ENCODE data around the gene KLK11.

The KLK11 gene

DNA sequence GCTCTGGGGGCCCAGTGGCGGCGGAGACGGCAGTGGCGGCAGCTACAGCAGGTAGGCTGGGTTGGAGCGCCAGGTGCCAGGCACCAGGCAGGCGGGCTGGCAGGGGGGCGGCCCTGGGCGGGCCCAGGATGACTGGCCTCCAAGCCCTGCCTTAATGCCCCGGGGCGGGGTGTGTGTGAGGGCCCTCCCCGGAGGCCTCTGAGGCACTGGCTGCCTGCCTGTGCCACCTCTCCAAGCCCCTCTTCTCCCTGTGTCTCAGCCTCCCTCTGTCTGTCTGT, at the start of gene KLK11:
TSS of gene KLK11 (minus strand) at position 63 of the 278 bp plus-strand sequence. CDS start 985 bp downstream, outside the sequence.
- FAIRE-seq: no peak

DNA sequence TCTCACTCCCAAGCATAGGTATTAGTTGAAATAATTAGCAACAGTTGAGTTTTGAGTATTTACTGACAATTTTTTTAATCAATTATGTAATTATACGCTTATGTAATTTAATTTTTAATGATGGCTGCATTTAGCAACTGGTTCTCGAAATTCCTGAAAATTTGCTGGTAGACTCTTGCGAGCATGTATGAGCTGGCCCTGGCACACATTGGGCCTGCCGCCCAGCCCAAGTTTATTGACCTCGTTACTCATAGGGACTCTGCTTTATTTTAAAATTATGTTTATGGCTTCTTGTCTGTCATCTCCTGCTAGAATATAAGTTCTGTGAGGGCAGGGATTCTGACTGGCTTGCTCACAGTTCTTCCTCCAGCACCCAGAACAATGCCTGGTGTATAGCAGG, 49.6 kb upstream of the KLK11 start:
- no peak for FAIRE-seq

DNA sequence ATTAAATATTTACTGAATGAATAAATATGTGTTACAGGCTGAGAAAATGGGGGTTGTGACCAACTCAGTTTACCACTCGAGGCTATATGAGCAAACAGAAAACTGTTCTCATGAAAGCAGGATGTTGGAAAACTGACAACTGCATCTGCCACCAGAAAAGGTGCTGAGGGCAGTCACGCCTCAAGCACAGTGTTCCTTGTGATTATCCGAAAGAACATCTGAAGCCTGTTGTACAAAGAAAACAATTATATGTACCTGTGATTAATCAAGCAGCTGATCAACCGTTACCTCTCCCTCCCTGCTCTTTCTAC, 44.6 kb upstream of the KLK11 start:
- no peak for FAIRE-seq

- FAIRE-seq: no peak
These were observed 44.1 kb upstream of the KLK11 start for GRCh38 chr19:51070334-51071094.

DNA sequence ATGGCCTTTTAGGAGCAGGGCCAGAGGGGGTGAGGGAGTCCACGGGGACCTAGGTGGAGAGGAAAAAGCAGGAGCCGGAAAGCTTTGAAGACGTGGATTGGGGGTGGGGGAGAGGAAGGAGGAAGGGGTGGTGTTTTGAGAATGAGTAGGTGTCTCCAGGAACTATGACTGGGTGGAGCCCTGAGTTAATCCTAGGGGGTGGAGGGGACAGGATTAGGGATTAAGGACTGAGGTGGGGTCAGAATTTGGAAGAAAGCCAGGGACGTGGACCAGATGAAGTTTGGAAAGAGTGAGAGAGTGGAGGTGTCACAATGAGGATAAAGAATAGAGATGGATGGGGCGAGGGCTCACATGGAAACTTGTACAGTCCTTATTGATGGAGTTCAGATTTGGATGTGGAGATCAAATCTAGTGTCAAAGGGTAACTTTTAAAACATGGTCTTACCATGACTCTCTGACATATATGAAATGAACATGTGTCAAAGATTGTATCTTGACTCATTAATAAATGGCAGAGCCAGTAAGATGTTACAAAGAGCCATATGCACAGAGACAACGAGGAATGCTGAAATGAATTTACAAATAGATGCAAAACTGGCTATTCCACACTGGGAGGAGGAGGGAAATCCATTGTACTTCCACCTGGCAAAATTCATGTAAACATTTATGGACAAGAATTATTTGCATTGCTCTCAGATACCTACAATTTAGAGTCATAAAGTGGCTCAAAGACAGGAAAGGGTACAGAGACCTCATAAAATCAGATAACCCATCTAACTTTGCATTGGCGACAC, 40.2 kb upstream of the KLK11 start:
- no peak for FAIRE-seq

DNA sequence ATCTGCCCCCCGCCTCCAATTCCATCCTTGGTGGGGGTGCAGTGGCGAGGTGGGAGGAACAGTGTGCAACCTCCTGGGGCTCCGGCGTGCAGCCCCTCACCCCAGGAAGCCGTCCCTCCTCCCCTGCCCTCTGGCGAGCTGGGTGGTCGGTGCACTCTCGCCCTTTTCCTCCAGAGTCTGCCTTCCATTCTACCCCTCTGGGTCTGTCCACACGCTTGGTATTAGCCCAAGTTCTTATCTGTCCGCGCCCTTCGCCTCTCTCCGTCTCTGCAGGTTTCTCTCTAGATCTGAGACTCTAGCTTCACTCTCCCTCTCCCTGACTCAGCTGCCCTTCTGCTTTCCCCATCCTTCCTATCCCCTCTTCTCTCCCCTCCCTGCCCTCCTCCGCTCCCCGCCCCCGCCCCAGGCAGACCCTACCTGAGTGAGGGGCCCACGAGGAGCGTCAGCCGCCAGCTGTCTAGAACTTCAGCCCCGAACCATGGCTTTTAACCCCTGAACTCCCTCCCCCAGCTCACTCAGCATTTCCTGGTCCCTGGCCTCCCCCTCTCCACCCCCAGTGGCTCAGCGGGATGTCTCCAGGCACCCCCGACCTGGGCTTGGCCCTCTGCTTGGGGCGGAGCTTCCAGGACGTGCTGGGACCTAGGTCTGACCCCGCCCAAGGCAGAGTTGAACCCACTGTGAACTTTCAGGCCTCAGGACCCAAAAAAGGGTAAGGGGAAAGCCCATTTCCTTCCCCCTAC, 39.0 kb upstream of the KLK11 start:
- no peak for FAIRE-seq

- no peak for FAIRE-seq
These were observed 38.3 kb upstream of the KLK11 start, which contains the start of gene KLK13 for GRCh38 chr19:51064534-51065220. Gene KLK13 (minus strand): TSS chr19:51065092. CDS start chr19:51065067, 25 bp downstream.

DNA sequence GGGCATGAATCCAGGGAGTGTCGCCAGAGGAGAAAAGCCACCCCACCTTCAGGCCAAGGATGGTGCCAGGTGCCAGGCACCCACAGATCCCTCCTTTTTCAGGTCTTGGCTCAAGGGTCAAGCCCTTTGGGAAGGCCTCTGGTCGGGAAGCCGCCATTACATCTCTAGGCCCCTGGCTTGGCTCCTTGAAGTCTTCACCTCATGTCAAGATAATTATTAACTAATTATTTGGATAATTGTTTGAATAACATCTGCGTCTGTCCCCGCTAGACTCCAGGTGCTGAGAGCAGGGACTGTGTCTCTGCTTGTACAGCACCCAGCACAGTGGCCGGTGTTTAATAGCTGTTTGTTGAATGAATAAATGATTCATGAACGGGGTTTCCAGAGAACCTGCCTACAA, 37.2 kb upstream of the KLK11 start:
- FAIRE-seq: no peak

GRCh38 chr19:51060973-51061372, 34.6 kb upstream of the KLK11 start:
- FAIRE-seq: no peak

GRCh38 chr19:51060336-51060735, 33.9 kb upstream of the KLK11 start:
- no peak for FAIRE-seq

DNA sequence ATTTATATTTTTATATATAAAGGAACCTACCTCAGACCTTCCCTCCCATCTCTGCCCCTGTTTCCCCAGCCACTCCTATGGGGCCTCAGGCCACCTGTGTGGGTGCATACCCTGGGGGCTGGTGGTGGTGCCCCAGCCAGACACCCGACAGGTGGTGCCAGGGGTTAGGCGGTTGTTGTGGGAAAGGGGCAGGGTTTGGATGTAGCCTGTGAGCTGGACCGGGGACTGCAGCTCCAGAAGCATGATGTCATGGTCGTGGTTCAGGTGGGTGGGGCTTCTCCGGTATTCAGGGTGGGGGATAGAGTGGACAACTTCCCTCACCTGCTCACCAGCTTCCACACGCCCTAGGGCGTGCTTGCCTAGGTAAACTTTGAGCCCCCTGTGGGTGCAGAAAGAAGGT, 33.3 kb upstream of the KLK11 start:
- FAIRE-seq: no peak

GRCh38 chr19:51055866-51056265, 29.4 kb upstream of the KLK11 start:
- FAIRE-seq: no peak

- no peak for FAIRE-seq
These were observed 20.6 kb upstream of the KLK11 start for GRCh38 chr19:51047031-51047335.

DNA sequence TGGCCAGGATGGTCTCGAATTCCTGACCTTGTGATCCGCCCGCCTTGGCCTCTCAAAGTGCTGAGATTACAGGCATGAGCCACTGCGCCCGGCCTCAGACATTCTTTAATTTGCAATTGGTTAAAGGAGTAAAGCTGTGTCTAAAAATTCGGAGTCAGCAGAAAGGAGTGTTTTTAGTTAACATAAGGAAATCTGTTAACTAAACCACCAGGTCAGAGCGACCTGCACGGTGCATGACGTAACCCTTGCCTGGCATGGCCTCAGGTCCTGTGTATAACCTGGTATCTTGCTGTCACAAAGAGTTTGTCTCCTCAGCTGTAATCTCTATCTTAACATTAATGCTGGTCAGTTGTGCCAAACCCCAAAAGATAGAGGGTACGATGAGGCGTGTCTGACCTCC, 17.9 kb upstream of the KLK11 start:
- FAIRE-seq: no peak

- FAIRE-seq: no peak
These were observed 17.1 kb upstream of the KLK11 start for GRCh38 chr19:51043497-51043896.

- no peak for FAIRE-seq
These were observed 13.7 kb upstream of the KLK11 start for GRCh38 chr19:51040151-51040550.

DNA sequence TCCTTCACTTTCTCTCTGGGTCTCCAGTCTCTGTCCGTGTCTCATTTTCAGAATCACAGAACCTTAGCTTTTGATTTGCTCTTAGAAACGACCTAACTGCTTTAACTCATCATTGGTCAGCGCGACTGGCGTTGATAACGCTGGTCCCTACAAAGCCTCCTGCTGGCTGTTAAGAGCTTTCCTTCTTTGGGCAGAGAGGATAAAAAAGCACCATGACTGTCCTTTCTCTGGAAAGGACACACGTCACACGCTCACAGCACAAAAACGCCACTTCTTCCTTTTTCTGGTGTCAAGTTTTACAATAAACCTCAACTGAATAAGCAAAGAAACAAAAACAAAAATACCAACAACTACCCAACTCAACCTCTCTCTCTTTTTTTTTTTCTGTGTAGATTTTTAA, 10.1 kb upstream of the KLK11 start:
- FAIRE-seq: no peak

DNA sequence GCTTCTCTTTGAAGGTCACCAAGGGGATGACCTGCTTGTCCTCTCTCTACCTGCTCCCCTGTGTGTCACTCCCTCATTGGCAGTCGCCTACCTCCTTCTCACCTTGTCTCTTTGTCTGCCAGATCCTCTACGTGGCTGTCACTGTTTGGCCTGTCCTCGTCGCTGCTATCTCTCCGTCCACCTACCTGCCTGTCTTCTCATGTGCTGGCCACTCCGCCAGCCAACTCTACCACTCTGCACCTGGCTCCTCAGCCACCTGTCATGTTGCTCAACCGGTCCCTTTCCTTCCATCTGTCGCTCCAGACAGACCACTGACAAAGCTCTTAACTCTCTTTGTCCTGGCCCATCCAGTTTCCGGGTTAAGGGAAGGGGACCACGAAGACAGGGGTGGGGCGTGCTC, 8.3 kb upstream of the KLK11 start, which contains the start of gene KLK12:
TSS of gene KLK12 (minus strand) at position 299 of the 400 bp plus-strand sequence. CDS start 381 bp downstream, outside the sequence.
- FAIRE-seq: no peak

- FAIRE-seq: no peak
These were observed 5.4 kb upstream of the KLK11 start for GRCh38 chr19:51031880-51032225.

- no peak for FAIRE-seq
These were observed 4.9 kb upstream of the KLK11 start for GRCh38 chr19:51031220-51031879.

DNA sequence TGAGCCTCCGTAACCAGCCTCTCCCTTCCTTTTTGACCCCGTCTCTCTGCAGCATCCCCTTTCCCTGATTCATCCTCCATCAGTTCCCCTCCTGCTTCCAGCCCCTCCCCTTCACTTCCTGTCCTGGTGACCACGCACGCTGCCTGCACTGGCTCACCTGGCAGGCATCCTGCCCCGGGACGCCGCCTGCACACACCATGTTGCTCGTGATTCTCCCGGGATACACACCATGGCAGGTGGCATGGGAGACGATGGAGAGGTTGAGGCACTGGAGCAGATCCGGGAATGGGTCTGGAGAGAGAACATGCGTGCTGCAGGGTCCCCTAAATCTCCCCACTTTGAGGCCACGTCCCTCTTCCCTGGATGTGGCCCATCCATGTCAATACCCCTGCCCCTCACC, 4.2 kb upstream of the KLK11 start:
- FAIRE-seq: no peak

GRCh38 chr19:51029718-51030117, 3.3 kb upstream of the KLK11 start:
- FAIRE-seq: no peak

- FAIRE-seq: no peak
These were observed 1.5 kb upstream of the KLK11 start for GRCh38 chr19:51027873-51028272.
